COLO668 (cell line): Measurements from ENCODE around the gene NGF.

Experiments
- DNase-seq: peaks from one replicate; lab custom pipeline; 2025; ENCODE audit not compliant: unreplicated experiment; lab: John Stamatoyannopoulos, UW

The NGF gene

DNA sequence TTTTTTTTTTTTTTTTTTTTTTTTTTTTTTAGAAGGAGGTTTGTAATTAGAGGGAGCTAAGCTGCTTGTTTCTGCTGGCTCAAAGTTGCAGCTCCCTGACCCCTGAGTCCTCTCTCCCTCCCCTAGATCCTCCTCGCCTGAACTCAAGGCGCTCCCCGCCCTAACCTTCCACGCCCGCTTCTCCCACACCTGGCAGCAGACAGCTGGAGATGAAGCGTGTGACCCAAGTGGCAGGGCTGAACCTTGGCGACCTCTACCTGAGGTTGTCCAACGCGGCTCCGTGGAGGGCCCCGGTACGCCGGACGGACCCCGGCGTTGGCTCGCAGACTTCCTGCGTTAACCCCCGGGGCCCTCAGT, 795 bp downstream of the NGF start:
- no peak for DNase-seq

- no peak for DNase-seq
Observed at GRCh38 chr1:115336741-115337140, 1.3 kb downstream of the NGF start.

DNA sequence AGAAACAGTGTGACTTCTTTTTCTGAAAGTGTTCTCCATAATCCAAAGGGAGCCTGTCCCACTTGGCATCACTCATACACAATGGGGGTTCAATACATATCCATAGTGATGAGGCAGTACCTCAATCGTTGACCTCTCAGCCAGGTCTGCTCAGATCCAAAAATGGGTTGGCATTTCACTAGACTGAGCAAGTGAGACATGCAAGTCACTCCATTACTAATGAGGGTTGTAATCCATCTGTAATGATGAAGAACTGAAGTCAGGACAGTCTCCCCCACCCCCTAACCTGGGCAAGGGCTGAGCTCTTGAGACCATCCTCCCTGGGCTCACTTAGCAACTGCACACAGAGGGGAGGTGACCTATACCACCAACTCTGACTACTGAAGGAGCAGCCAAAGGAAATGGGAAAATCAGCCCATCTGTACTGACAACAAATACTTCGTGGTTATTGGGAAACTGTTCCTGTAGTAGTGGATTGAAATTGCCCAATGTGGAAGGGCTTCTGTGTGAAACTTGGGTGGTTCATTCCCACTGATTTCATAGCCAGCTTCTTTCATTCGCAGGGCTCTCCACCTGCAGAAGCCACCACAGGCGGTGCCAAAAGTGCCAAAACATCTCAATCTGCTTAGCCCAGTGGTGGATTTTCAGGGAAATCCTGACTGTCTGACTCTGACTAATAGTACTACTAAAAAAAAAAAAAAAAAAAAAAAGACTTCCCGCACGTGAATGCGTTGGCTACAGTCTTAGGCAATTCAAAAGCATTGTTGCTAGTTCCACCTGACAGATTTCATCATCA, 5.0 kb downstream of the NGF start:
- no peak for DNase-seq

DNA sequence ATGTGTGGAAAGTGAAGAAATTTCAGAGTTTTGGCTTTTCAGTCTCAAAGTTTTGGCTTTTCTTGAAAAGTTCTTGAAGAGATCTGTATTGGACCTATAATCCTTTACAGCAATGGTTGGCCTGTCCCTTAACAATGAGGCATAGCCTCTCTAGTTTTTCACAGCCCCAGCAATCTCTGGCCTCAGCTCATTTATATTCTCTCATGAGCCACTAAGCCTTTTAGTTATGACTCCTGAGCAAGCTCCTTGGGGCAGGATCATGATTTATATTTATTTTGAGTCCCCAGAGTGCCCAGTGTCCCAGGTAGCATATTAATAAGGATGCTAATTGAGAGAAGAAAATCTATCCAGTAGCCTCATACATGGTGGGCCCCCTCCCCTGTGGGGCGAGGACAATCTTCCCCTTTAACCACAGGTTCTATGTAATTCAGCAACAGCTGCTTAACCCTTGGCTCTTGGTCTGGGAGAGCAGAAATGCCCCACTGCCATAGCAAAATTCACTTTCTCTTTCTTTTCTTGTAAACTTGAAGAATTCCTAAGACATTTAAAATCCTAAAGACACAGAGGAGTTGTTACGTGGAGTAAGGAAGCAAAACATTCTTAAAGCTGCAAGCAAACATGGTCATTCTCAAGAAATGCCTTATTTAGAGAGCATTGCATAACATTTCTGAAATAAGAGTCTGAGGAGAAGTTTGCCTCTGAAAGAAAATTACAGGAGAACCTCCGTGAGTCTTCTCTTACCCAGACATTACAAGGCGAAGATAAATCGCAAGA, 6.3 kb downstream of the NGF start:
- DNase-seq: no peak

- DNase-seq: no peak
Observed at GRCh38 chr1:115330480-115331013, 7.5 kb downstream of the NGF start.

GRCh38 chr1:115329965-115330364, 8.1 kb downstream of the NGF start:
- DNase-seq: no peak

DNA sequence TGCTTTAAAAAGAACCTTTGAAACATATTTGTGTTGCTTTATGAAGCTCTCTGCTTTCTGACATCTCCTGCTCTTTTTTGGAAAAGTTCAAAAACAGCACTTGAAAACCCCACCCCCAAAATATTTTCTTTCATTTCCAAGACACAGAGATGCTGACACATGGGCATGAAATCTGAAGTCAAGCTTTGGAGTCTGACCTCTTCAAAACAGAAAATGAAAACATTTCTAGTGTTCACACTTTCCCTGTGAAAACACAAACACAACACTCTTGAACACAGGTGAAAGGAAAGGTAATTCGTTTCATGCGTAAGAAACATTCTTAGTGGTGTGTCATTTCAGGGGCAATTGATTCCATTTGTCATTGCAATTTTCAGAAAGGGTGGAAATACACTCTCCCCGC, 10.8 kb downstream of the NGF start:
- no peak for DNase-seq

DNA sequence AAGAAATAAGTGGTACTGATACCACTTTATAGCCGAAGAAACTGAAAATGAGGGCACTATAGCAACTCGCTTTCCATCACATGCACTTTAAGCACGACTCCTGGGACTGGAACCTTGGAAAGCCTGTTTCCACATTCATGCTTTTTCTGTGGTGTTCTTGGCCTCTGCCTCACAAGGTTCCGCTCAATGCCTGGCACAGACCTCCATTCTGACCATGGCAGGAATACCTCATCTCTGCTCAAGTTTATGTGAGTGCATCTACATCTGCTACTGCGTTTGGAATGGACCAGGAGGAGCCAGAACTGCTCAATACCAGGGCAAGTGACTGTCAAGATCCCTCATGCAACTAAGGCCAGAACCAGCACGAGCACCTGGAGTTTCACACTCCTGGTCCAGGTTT, 11.6 kb downstream of the NGF start:
- DNase-seq: no peak

GRCh38 chr1:115325874-115326273, 12.2 kb downstream of the NGF start:
- DNase-seq: no peak

DNA sequence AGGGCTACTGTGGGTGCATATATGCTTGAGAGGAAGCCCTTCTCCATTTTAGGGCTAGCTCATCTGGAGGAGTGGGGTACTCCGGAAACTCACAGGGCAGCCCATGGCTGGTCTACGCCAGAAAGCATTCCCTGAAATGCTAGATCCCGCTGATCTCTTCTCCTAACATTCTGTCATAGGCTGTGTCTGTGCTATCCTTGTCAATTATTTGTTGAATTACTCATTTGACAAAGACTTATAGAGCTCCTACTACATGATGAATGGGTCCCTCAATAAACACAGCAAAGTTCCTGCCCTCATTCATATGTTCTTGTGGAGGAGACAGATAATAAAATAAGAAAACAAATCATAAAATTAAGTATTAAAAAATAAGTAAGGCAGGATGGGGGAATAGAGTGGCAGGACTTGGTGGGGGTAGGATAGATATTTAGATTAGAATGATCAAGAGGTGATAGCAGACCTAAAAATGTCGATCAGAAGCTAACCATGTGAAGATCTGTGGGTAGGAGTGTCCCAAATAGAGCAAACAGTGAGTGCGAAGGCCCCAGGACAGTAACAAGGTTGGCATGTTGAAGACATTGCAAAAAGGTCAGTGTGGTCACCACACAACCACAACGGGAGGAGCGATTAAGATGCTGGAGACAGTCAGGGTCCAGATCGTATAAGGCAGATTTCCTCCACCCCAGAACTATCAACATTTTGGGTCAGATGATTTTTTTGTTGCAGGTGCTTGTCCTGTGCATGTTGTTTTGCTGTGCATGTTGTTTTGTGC, 13.2 kb downstream of the NGF start:
- no peak for DNase-seq

DNA sequence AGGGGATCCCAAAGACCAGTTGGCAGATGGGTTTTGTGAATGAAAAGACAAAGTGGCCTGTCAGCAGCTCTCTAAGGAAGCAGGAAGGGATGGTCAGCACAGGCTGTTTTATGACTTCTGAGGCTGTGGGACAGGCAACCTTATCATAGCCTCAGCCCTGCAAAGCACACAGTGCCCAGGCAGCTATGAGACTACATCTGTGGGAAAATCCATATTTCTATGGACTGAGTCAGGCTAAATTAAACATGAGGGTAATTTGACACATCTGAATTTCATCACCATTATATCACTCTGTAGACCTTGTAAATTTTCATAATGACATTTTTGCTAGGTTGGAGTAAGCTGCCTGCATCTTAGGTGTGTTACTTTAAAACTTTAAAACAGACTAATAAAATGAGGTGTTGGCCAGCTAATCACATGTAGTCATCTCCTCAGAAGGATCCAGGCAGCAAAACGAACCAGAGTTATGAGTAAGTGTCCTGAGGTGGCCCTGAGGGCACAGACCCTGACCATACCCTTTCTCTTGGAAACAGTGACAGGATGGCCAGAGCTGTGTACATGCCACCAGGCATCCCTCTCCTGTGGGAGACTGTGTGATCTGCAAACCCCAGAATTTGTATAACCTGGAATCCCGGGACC, 14.6 kb downstream of the NGF start:
- DNase-seq: peak; percentile 21

GRCh38 chr1:115322631-115323030, 15.4 kb downstream of the NGF start:
- DNase-seq: no peak

GRCh38 chr1:115320377-115320776, 17.7 kb downstream of the NGF start:
- no peak for DNase-seq

- no peak for DNase-seq
Observed at GRCh38 chr1:115319706-115320105, 18.3 kb downstream of the NGF start.

DNA sequence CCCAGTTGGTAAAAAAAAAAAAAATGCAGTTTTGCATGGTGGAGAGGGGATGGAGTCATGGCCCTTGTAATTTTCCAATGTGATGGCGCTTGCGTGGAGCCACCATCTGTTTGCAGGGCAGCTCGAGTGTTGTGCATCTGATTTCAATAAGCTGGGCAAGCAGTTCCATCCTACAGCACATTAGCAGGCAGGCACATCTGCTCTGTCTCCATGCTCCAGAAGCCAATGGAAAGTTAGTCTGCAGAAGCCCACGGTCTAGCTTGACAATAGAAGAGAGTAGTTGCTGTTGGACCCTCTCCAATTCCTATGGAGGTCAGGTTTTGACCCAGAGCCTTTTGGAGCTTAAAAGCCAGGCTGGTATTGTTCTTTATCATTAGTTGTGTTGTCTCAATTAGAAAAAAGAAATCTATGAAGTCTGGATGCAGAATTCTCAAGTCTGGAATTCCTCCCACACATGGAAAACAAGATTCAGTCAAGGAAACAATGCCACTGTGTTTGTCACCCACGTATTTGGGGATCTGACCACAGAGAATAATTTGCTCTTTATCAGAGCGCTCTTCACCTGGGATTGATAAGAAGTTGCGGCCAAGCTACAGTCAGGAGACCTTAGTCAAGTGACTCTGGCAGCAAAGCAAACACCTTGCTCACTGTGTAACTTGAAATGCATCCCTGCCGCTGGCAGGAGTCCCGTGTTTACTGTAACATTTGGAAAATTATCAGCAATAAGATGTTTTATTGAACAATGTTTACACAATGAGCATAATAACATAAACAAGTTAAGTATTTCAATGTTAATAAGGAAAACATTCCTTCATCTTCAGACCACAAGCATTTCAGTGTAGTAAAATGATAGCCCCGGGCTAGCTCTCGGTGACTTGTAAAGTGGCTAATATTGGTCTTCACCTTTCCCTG, 20.7 kb downstream of the NGF start:
- DNase-seq: peak; percentile 72

DNA sequence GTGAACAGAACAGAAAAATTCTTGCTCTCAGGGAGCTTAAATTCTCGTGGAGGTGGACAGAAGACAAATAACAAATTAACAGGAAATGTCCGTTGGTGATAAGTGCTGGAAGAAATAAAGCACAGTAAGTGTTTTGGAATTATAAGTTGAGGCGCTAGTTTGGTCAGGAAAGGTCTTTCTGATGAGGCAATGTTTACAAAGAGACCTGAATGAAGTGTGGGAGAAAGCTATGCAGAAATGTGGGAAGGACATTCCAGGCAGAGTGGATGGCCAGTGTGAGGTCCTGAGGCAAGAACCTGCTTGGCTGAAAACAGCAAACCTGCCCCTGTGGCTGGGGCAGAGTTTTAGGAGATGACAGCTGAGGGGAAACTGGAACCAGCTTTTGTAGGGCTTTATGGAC, 23.3 kb downstream of the NGF start:
- DNase-seq: no peak

DNA sequence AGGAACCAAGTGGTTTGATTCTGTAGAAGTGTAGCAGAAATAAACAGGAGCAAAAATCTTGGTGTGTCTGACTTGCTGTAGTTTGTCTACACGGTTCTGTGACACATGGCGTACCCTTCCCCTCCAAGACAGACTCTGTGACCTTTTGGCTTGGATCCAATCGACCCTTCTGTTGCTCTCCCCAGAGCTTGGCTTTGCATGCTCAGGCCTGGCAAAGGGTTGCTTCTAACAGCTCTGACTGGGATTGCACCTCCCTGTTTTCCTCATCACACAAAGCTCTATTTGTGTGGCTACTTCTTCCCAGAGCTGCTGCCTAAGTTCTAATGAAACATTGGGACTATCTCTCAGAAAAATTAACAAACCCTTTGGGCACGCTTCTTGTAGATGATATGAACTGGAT, 24.0 kb downstream of the NGF start:
- DNase-seq: no peak

DNA sequence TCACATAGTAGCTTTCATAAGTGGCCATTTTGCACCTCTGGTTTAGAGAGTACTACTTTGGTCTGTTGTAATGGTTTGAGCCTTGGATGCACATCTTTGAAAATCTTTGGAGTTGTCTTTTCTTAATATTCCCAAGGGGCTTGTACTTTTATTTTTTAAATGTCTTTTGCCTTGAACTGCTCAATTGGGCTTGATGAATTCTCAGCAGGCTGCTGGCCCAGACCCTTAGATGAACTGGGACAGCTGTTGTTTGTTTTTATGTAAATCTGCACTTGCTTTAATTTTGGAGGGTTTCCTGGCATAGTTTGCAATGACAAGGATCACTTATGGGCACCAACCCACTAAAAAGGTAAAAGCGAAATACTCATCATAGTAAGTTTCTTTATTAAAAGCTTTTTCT, 24.9 kb downstream of the NGF start:
- DNase-seq: no peak

GRCh38 chr1:115312742-115313141, 25.3 kb downstream of the NGF start:
- DNase-seq: no peak

GRCh38 chr1:115311474-115311989, 26.5 kb downstream of the NGF start:
- no peak for DNase-seq
